ENCODE data around the gene RSL1D1.
"Not testable (repeated sequence)": the region's sequence is repeated elsewhere in the genome, so short reads cannot be mapped to it uniquely, and the experiment has no call there.

Gene RSL1D1

DNA sequence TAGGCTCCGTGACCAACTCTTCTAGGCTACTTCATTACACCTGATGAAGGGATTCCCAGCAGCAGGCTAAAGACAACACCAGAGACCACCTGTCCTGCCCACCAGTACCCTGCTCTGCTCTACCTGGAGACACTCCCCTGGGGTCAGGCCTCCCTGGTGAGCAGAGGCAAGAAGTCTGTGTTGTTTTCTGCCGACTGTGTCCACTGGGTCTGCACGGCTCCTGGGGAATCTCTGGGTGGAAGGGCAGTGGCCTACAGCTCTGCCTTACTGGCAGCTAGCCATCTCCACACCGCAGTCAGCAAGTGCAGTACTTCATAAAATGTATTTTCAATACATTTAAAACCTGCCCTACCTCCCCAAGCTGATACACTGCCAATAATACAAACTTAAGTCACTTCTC is 6.8 kb downstream of the RSL1D1 start:
- DNase-seq (ENCODE audit: low read depth in 4 of 4, low spot score in 1 of 4): no peak

DNA sequence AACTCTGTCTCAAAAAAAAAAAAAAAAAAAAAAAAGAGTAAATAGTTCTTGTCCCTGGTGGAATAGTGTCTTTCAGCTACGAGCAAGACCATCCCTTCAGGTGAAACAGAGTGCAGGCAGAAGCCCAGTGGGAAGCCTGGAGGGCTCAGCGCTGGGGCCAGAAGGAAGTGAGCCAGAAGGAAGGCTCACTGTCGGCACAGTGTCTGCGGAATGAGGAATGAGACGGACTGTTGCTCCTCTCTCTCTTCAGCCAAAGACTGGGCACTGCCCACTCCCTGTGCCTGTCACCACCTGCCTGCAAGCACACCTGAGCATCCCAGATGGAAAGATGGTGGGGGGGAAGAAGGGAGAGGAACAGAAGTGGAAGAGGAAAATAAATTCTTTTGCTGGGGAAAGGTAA is 7.5 kb downstream of the RSL1D1 start:
- no peak for DNase-seq (ENCODE audit: low read depth in 4 of 4, low spot score in 1 of 4)

DNA sequence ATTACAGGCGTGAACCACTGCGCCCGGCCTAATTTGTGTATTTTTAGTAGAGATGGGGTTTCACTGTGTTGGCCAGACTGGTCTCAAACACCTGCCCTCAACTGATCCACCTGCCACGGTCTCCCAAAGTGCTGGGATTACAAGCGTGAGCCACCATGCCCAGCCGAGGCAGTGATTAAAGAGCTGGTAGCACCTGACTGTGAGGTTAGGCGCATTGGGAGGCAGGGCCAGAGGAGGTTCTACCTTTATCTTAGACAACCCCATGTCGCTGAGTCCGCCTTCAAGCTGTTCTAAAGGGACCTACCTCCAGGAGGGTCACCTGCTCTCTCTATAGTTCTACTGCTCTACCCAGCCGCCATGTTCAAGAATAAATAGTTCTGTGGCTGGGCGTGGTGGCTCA is 8.1 kb downstream of the RSL1D1 start:
- DNase-seq (ENCODE audit: low read depth in 4 of 4, low spot score in 1 of 4): no peak

DNA sequence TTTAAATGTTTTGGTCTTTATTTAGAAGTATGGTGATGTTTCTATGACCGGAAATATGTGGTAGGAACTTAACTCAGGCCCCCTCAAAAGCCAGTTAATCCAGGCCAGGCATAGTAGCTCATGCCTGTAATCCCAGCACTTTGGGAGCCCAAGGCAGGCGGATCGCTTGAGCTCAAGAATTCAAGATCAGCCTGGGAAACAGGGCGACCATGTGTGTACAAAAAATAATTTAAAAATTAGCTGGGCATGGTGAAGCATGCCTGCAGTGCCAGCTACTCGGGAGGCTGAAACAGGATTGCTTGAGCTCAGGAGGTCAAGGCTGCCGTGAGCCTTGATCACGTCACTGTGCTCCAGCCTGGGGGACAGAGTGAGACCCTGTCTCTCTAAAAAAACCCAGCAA is 10.3 kb downstream of the RSL1D1 start:
- no peak for DNase-seq (ENCODE audit: low read depth in 4 of 4, low spot score in 1 of 4)

DNA sequence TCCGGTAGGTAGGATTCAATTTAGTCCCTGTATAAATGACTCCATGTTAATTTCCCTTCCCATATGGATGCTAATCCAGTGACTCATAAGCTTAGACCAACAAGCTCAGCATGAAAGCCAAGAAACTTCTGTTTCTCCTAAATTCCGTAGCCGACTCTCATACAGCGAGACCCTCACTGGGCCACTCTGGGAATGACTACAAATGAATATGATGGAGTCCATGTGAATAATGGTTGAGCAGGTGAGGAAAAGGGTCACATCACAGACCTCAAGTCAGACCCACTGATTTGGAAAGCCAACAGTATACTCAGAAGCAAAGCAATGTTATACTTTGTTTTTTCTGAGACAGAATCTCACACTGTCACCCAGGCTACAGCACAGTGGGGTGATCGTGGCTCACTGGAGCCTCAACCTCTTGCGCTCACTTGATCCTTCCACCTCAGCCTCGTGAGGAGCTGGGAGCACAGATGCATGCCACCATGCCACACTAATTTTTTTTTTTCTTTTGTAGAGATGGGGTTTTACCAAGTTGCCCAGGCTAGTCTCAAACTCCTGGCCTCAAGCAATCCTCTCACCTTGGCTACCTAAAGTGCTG is 14.6 kb downstream of the RSL1D1 start:
- no peak for DNase-seq (ENCODE audit: low read depth in 4 of 4, low spot score in 1 of 4)

DNA sequence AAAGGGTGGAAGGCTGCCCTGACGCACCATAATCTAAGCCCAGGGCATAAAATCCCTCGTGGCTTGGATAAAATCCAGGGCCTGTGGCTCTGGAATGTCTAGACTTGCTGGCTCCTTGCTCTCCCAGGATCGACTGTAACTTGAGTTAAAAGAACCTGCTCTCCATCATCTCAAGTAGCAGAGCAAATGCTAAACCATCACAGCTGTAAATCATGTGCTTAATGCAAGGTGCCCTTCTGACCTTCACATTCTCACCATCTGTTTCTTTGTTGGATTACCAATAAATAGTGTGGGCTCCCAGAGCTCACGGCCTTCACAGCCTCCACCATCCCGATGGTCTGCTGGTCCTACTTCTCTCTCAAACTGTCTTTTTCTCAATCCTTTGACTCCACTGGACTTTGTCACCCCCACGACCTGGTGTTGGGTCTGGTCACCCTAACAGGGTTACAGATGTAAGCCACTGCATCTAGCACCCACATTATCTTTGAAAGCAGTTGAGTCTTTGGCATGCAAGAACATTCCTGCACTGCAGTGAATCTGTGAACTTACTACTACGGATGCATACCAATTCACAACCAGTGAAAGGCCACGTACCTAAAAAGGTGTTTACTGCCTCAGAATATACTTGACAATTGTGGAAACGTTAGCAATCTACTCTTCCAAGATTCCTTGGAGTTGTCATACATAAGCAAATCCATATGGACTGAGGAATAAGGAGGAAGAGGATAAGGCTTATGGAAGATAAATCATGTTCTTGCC is 15.3 kb downstream of the RSL1D1 start:
- no peak for DNase-seq (ENCODE audit: low read depth in 4 of 4, low spot score in 1 of 4)

DNA sequence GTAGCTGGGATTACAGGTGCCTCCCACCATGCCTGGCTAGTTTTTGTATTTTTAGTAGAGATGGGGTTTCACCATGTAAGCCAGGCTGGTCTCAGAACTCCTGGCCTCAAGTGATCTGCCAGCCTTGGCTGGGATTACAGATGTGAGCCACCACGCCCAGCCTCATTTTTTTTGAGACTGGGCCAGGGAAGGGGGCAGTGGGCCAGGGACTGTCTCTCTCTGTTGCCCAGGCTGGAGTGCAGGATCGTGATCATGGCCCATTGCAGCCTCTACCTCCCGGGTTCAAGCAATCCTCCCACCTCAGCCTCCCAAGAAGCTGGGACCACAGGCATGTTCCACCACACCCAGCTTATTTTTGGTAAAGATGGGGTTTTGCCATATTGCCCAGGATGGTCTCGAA is 16.0 kb downstream of the RSL1D1 start:
- no peak for DNase-seq (ENCODE audit: low read depth in 4 of 4, low spot score in 1 of 4)

DNA sequence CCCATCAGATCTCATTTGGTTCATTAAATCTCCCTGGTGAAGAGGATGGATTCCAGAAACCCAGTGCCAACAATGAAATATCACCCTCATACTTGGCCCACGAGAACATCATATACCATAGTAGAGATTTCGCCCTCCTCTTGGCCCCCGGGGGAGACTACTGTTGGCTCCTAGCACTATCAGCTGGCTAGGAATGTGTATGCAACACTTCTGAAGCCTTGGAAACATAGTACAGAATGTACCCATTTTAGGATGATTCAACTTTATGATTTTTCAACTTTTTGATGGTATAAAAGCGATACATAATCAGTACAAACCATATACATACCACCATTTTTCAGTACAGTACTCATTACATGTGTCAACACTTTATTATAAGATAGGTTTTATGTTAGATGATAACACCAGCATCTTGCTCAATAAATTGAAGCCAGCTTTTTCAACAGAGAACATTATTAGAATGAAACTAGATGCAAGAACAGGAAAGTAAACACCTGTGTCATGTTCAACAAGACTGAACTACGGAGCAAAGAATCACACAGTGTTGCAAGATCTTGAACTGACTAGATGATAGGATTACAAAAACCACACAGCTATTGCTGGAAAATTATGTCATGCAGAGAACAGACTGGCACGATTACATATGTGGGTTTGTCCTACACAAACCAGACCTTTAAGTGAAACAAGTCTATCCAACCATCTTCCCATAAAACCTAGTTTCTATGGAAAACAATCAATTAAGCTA is 17.2 kb downstream of the RSL1D1 start:
- no peak for DNase-seq (ENCODE audit: low read depth in 4 of 4, low spot score in 1 of 4)

DNA sequence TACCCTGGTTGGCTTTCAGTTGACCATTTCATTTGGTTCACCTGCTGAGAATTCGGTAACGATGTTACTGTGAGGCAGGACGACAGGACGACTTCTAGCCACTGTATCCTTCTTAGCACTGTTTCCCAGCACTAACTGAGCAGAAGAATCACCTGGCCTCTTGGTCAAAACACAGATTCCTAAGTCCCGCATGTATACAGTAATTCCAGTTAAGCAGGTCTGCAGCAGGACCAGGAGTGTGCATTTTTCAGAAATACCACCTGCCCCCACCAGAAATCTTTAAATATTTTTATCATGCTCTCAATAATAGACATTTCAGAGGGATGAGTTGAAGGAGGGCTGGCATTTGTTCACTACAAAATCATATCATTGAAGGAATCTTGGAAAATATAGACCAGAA is 22.6 kb downstream of the RSL1D1 start:
- no peak for DNase-seq (ENCODE audit: low read depth in 4 of 4, low spot score in 1 of 4)

DNA sequence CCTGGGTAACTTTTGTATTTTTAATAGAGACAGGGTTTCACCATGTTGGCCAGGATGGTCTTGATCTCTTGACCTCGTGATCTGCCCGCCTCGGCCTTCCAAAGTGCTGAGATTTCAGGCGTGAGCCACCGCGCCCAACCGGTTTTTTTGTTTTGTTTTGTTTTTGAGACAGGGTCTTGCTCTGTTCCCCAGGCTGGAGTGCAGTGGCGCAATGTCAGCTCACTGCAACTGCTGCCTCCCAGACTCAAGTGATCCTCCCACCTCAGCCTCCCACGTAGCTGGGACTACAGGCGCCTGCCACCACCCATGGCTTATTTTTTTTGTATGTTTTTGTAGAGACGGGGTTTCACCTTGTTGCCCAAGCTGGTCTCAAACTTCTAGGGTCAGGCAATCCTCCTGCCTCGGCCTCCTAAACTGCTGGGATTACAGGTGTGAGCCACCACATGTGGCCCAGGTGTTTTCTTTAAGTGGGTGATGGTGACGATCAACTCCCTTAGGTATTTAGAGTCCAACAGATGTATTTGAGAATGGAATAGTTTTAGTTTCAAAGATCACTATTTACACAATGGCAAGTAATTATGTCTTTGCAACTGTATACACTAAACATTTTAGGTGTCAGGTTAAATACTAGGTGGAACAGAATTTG is 25.7 kb downstream of the RSL1D1 start:
- not testable (repeated sequence) for DNase-seq (ENCODE audit: low read depth in 4 of 4, low spot score in 1 of 4)

DNA sequence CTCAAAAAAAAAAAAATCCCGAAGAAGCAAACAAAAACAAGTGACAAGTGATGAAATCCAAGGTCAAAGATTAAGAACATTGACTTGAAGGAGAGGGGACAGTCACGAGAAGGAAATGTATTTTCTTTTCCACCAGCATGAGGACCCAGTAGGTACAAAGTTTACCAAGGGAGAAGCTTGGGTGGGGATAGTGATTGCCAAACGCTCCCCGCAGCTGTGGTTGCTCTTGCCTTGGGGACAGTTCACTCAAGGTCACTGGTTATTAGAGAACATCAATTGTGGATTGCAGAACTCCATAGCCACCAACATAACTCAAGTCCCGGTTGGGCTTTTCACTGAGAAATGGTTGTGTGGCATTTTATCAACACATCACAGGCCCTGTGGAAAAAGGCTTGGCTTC is 27.0 kb downstream of the RSL1D1 start:
- DNase-seq (ENCODE audit: low read depth in 4 of 4, low spot score in 1 of 4): no peak

DNA sequence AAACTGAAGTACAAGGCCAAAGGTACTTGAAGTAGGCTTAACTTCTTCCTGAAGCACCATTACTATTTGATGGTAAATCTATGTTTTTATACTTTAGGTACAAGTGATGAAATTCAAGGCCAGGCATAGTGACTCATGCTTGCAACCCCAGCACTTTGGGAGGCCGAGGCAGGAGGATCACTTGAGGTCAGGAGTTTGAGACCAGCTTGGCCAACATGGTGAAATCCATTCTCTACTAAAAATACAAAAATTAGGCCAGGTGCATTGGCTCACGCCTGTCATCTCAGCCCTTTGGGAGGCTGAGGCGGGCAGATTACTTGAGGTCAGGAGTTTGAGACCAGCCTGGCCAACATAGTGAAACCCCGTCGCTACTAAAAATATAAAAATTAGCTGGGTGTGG is 27.7 kb downstream of the RSL1D1 start:
- DNase-seq (ENCODE audit: low read depth in 4 of 4, low spot score in 1 of 4): not testable (repeated sequence)

DNA sequence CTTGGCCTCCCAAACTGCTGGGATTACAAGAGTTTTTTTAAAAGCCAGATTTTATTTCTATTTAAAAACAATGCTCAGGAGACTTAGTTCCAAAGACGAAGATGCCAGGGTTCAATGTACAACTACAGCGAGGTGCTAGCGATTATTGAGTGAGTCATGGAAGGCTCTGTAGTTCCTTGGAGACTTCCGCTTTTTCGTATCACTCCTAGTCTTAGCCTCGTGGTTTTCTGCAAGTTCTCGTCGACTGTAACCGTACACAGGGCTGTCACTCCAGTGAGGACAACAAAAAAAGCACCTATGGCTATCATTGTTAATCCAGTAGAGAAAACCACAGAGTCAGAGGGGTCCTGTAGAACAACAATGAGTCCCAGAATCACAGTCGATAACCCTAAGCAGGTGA is 31.5 kb downstream of the RSL1D1 start:
- no peak for DNase-seq (ENCODE audit: low read depth in 4 of 4, low spot score in 1 of 4)

DNA sequence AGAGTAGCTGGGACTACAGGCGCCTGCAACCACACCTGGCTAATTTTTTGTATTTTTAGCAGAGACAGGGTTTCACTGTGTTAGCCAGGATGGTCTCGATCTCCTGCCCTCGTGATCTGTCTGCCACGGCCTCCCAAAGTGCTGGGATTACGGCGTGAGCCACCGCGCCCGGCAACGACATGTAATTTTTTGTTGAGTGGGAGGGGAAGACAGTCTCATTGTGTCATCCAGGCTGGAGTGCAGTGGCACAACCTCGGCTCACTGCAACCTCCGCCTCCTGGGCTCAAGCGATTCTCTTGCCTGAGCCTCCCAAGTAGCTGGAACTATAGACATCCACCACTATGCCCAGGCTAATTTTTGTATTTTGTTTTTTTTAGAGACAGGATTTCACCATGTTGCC is 32.4 kb downstream of the RSL1D1 start:
- not testable (repeated sequence) for DNase-seq (ENCODE audit: low read depth in 4 of 4, low spot score in 1 of 4)

DNA sequence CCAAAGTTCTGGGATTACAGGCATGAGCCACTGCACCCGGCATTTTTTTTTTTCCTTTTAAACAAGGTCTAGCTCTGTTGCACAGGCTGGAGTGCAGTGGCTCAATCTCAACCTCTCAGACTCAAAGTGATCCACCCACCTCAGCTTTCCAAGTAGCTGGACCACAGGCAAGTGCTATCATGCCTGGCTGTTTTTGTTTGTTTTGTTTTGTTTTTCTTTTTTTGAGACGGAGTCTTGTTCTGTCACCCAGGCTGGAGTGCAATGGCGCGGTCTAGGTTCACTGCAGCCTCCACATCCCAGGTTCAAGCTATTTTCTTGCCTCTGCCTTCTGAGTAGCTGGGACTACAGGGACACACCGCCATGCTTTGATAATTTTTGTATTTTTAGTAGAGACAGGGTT is 35.2 kb downstream of the RSL1D1 start:
- DNase-seq (ENCODE audit: low read depth in 4 of 4, low spot score in 1 of 4): no peak

DNA sequence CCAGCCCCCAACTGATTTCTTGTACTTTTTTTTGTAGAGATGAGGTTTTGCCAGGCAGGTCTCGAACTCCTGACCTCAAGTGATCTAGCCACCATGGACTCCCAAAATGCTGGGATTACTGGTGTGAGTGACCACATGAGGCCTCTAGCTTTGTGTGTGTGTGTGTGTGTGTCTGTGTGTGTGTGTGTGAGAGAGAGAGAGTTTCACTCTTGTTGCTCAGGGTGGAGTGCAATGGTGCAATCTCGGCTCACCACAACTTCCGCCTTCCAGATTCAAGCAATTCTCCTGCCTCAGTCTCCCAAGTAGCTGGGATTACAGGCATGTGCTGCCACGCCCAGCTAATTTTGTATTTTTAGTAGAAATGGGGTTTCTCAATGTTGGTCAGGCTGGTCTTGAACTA is 36.5 kb downstream of the RSL1D1 start:
- DNase-seq (ENCODE audit: low read depth in 4 of 4, low spot score in 1 of 4): not testable (repeated sequence)

DNA sequence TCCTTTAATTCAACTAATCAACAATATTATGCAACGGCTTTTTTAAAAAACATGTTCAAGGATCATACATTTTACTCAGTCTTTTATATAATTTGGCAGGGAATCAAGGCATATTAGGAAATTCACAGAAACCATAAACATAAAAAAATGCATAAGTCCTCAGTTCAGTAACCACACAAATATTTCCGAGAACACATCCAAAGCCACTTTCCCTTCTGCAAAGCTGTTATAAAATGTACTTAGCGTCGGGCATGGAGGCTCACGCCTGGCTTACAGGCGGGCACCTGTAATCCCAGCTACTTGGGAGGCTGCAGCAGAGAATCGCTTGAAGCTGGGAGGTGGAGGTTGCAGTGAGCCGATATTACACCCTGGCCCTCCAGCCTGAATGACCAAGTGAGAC is 44.6 kb downstream of the RSL1D1 start:
- DNase-seq (ENCODE audit: low read depth in 4 of 4, low spot score in 1 of 4): no peak

DNA sequence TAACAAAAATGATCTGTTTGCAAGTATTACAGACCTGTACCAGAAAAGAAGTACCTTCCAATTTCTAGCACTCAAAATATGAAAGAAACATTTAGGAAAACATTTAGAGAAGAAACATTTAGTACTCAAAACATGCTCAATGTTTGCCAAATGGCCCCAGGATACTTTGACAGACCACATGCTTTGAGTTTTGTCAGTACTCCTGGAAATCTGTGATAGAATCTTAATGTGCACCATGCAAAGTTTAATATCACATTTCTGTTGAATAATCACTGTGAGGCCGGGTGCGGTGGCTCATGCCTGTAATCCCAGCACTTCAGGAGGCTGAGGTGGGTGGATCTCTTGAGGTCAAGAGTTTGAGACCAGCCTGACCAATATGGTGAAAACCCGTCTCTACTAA is 45.8 kb downstream of the RSL1D1 start:
- no peak for DNase-seq (ENCODE audit: low read depth in 4 of 4, low spot score in 1 of 4)

DNA sequence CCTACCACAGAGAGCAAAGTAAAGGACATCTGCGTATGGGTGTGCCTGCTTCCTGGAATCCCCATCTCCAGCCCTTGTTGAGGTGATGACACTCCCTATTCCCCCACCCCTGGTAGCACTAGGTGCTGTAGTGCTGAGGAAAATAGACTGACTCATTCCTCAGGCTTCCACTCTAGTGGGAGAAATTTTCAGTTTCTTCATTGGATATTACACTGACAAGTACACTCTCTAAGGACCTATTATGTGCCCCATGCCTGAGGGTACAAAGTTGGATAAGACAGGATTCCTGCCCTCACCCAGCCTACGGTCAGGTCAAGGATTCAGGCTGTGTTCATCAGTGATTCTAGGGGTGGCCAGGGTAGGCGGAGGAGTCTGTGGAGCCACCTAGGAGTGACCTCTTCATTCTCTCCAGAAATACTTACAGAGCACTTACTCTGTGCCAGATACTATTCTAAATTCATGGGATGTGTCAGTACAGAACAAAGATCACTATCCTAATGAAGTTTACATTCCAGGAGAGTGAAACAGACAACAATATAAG is 49.8 kb downstream of the RSL1D1 start:
- DNase-seq (ENCODE audit: low read depth in 4 of 4, low spot score in 1 of 4): no peak

DNA sequence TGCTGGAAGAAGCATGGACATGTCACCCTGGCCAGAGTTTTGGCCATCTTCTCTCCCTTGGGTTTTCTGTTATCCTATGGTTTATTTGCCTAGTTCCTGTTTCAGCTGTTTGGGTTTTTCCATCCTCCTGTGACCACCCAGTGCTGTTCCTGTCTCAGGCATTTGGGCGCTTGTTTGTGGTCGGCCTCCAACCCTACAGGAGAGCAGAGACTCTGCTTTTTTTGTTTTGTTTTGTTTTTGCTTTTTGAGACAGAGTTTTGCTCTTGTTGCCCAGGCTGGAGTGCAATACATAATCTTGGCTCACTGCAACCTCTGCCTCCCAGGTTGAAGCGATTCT is 51.0 kb downstream of the RSL1D1 start:
- DNase-seq (ENCODE audit: low read depth in 4 of 4, low spot score in 1 of 4): no peak

DNA sequence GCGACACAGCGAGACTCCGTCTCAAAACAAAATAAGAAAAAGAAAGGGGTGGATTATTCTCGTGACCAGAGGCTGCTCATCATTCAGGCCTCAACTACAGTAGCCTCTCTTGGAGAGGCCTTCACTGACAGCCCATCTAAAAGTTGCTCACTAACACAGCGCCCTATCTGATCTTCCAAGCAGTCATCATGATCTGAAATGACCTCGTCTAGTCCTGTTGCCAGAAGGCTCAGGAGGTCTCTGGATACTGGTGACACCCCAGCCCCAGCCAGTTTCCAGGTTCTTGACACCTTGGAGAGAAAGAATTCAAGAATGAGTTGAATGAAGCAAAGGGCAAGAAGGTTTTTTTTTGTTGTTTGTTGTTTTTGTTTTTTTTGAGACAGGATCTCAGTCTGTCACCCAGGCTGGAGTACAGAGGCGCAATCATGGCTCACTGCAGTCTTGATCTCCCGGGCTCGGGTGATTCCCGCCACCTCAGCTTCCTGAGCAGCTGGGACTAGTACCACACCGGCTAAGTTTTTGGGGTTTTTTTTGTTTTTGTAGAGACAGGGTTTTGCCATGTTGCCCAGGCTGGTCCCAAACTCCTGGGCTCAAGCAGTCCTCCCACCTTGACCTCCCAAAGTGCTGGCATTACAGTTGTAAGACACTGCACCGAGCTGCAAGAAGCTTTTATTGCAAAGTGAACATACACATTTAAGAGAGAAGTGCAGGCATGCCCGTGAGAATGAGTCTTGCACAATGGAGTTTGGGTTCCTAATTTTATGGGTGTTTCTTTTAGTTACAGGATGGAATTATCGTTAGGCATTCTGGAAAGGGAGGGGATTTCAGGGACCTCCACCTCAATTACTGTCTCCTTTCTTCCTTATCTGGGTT is 51.6 kb downstream of the RSL1D1 start:
- no peak for DNase-seq (ENCODE audit: low read depth in 4 of 4, low spot score in 1 of 4)

Data from stimulated activated CD4-positive, alpha-beta T cell treated with anti-CD3 and anti-CD28 coated beads, Interleukin-1b, Interleukin-23, amount 100 ng/mL, for 24 hours (primary cell).